Measurements from ENCODE around the gene RAI2. TPM values are rescaled to one million over a fixed set of nuclear protein-coding genes. Genes with fewer than 3 reads are reported as not detected.
A peak's percentile ranks its signal among the peaks of the same experiment; 100 is the strongest.

Gene RAI2
- total and polyA plus RNA-seq, 3 donors from 2014 or later = 5.7 to 13.5 (median 12.1) TPM

GRCh38 chrX:17824980-17825379 lies 36.1 kb downstream of the RAI2 start:
- Histone ChIP-seq H3K4me1 (no peaks in the 10 kb centered on the region), H3K4me3 (no peak overlapping the region), H3K36me3 (ENCODE audit: low read depth, missing control alignments) (no peaks in the 10 kb centered on the region), H3K27me3 (no peaks in the 10 kb centered on the region), H3K9me3 (no peaks in the 10 kb centered on the region), H3K27ac (no peak overlapping the region)
- TF ChIP-seq POLR2A (IDR thresholded peaks at IDR 0.05) = no peak
- no peak for TF ChIP-seq CTCF (IDR thresholded peaks at IDR 0.05)
- no peak for DNase-seq
- 58 to 67% methylated on average over 3 to 4 of the region's 4 CpGs for WGBS, 2 donors
- intact Hi-C loops (cut with DNase I; ENCODE audit: low total_unique reads) = no loop called here

GRCh38 chrX:17822351-17822750 lies 38.7 kb downstream of the RAI2 start:
- no peaks in the 10 kb centered on the region for H3K4me1 ChIP-seq
- intact Hi-C loops (cut with DNase I; ENCODE audit: low total_unique reads) = no loop called here
- no peaks in the 10 kb centered on the region for H3K36me3 ChIP-seq (ENCODE audit: low read depth, missing control alignments)
- whole genome bisulfite sequencing, 2 donors = 82 to 90% methylated on average over 2 of the region's 2 CpGs
- TF ChIP-seq CTCF (IDR thresholded peaks at IDR 0.05) (no peak), POLR2A (IDR thresholded peaks at IDR 0.05) (no peak)
- H3K9me3 ChIP-seq = no peaks in the 10 kb centered on the region
- no peak overlapping the region for H3K27ac ChIP-seq
- no peaks in the 10 kb centered on the region for H3K27me3 ChIP-seq
- H3K4me3 ChIP-seq = no peak overlapping the region
- no peak for DNase-seq

- no peak for TF ChIP-seq CTCF (IDR thresholded peaks at IDR 0.05)
- no peak for TF ChIP-seq POLR2A (IDR thresholded peaks at IDR 0.05)
- intact Hi-C loops (cut with DNase I; ENCODE audit: low total_unique reads) = no loop called here
- Histone ChIP-seq H3K4me1 (no peaks in the 10 kb centered on the region), H3K4me3 (no peak overlapping the region), H3K9me3 (no peaks in the 10 kb centered on the region), H3K36me3 (ENCODE audit: low read depth, missing control alignments) (no peaks in the 10 kb centered on the region), H3K27ac (no peak overlapping the region), H3K27me3 (no peaks in the 10 kb centered on the region)
- no peak for DNase-seq
- WGBS, 2 donors = 26 to 41% methylated on average over 3 of the region's 3 CpGs
Observed at GRCh38 chrX:17820100-17820499, 41.0 kb downstream of the RAI2 start.

GRCh38 chrX:17818726-17819125 lies 42.4 kb downstream of the RAI2 start:
- Histone ChIP-seq H3K9me3 (no peaks in the 10 kb centered on the region), H3K4me3 (no peak overlapping the region), H3K27me3 (no peaks in the 10 kb centered on the region), H3K4me1 (no peaks in the 10 kb centered on the region), H3K36me3 (ENCODE audit: low read depth, missing control alignments) (no peaks in the 10 kb centered on the region), H3K27ac (no peak overlapping the region)
- TF ChIP-seq POLR2A (IDR thresholded peaks at IDR 0.05) (no peak), CTCF (IDR thresholded peaks at IDR 0.05) (no peak)
- 56 to 75% methylated on average over 2 to 9 of the region's 11 CpGs for WGBS, 2 donors
- peak; percentile 26 for DNase-seq
- intact Hi-C loops (cut with DNase I; ENCODE audit: low total_unique reads) = no loop called here

- H3K4me1 ChIP-seq = no peaks in the 10 kb centered on the region
- no peaks in the 10 kb centered on the region for H3K36me3 ChIP-seq (ENCODE audit: low read depth, missing control alignments)
- no peak overlapping the region for H3K27ac ChIP-seq
- no peaks in the 10 kb centered on the region for H3K27me3 ChIP-seq
- no peak overlapping the region for H3K4me3 ChIP-seq
- WGBS, 2 donors = 38 to 50% methylated on average over 1 of the region's 1 CpG
- no peaks in the 10 kb centered on the region for H3K9me3 ChIP-seq
- intact Hi-C loops (cut with DNase I; ENCODE audit: low total_unique reads) = no loop called here
- TF ChIP-seq CTCF (IDR thresholded peaks at IDR 0.05) (no peak), POLR2A (IDR thresholded peaks at IDR 0.05) (no peak)
- DNase-seq = peak; percentile 22
Observed at GRCh38 chrX:17817251-17817650, 43.8 kb downstream of the RAI2 start.

Data from testis (tissue), 3 donors.